ENCODE data around the gene RALGPS1. TPM values are rescaled to one million over a fixed set of nuclear protein-coding genes. Genes with fewer than 3 reads are reported as not detected.

Gene RALGPS1
- polyA plus RNA-seq, 3 donors: 0.60 to 4.6 (median 1.3) TPM

GRCh38 chr9:127117801-127118200 lies 203.2 kb downstream of the RALGPS1 start:
- Histone ChIP-seq H3K27ac (ENCODE audit: low read depth in 1 of 2, low read length in 2 of 2) (no peak overlapping the region), H3K36me3 (replicated peaks in 1 of 2; ENCODE audit: control insufficient read depth in 1 of 2, insufficient read depth in 2 of 2, low read length in 2 of 2) (no peaks in the 10 kb centered on the region), H2AFZ (ENCODE audit: insufficient read depth, low read depth, low read length, poor library complexity, severe bottlenecking) (no peak overlapping the region), H3K79me2 (ENCODE audit: insufficient read depth, low read length) (no peaks in the 10 kb centered on the region), H3K9me3 (replicated peaks in 1 of 2; ENCODE audit: control insufficient read depth in 1 of 2, insufficient read depth in 1 of 2, low read length in 2 of 2) (peaks cover 2 to 3% of the 10 kb centered on the region in 2 donors), H3K4me3 (replicated peaks in 1 of 3; ENCODE audit: low read depth in 2 of 3, low read length in 3 of 3) (no peak overlapping the region), H3K4me2 (replicated peaks; ENCODE audit: extremely low read depth, low read length, poor library complexity, severe bottlenecking) (no peak overlapping the region), H3K9ac (ENCODE audit: insufficient read depth, low read length, poor library complexity, severe bottlenecking) (no peak overlapping the region), H3K4me1 (ENCODE audit: control insufficient read depth in 1 of 2, insufficient read depth in 2 of 2, low read length in 2 of 2) (no peaks in the 10 kb centered on the region), H4K20me1 (ENCODE audit: insufficient read depth, low read length) (no peaks in the 10 kb centered on the region), H3K27me3 (ENCODE audit: control insufficient read depth in 2 of 2, insufficient read depth in 2 of 2, low read length in 2 of 2) (peaks cover 17 to 21% of the 10 kb centered on the region in 2 donors)
- intact Hi-C loops (cut with micrococcal nuclease): no loop called here
- Mint-ChIP-seq H3K27ac (no peak overlapping the region), H3K9me3 (peaks cover 0 to 4% (median 0%) of the 10 kb centered on the region in 7 donors), H3K4me3 (no peak overlapping the region), H3K4me1 (peaks cover 3% of the 10 kb centered on the region), H3K27me3 (ENCODE audit: low read depth in 3 of 3) (peaks cover 19 to 43% (median 29%) of the 10 kb centered on the region in 3 donors), H3K36me3 (no peaks in the 10 kb centered on the region)
- no peak for DNase-seq
- no CpG with 5 or more reads among the region's 4 CpGs for WGBS (ENCODE audit: insufficient coverage)
- no peak for TF ChIP-seq CTCF (IDR thresholded peaks at IDR 0.05)

GRCh38 chr9:127118597-127119319 lies 204.2 kb downstream of the RALGPS1 start:
- Mint-ChIP-seq H3K27ac (peak overlapping the region in 1 of 7 donors; percentile 64), H3K27me3 (ENCODE audit: low read depth in 3 of 3) (peaks cover 29 to 52% (median 39%) of the 10 kb centered on the region in 3 donors)

More at GRCh38 chr9:127118597-127119319, 204.2 kb downstream of the RALGPS1 start:
- Histone ChIP-seq H3K9me3 (replicated peaks in 1 of 2; ENCODE audit: control insufficient read depth in 1 of 2, insufficient read depth in 1 of 2, low read length in 2 of 2) (peaks cover 2 to 3% of the 10 kb centered on the region in 2 donors), H3K27me3 (ENCODE audit: control insufficient read depth in 2 of 2, insufficient read depth in 2 of 2, low read length in 2 of 2) (peaks cover 24 to 31% of the 10 kb centered on the region in 2 donors), H3K4me3 (replicated peaks in 1 of 3; ENCODE audit: low read depth in 2 of 3, low read length in 3 of 3) (no peak overlapping the region), H3K27ac (ENCODE audit: low read depth in 1 of 2, low read length in 2 of 2) (no peak overlapping the region), H3K36me3 (replicated peaks in 1 of 2; ENCODE audit: control insufficient read depth in 1 of 2, insufficient read depth in 2 of 2, low read length in 2 of 2) (no peaks in the 10 kb centered on the region), H3K4me2 (replicated peaks; ENCODE audit: extremely low read depth, low read length, poor library complexity, severe bottlenecking) (no peak overlapping the region), H3K79me2 (ENCODE audit: insufficient read depth, low read length) (no peaks in the 10 kb centered on the region), H4K20me1 (ENCODE audit: insufficient read depth, low read length) (no peaks in the 10 kb centered on the region), H3K4me1 (ENCODE audit: control insufficient read depth in 1 of 2, insufficient read depth in 2 of 2, low read length in 2 of 2) (peaks cover 0 to 3% of the 10 kb centered on the region in 2 donors), H3K9ac (ENCODE audit: insufficient read depth, low read length, poor library complexity, severe bottlenecking) (no peak overlapping the region), H2AFZ (ENCODE audit: insufficient read depth, low read depth, low read length, poor library complexity, severe bottlenecking) (no peak overlapping the region)
- 85% methylated on average over 5 of the region's 8 CpGs for WGBS (ENCODE audit: insufficient coverage)
- no peak for DNase-seq
- H3K4me3 Mint-ChIP-seq: no peak overlapping the region
- intact Hi-C loops (cut with micrococcal nuclease): no loop called here
- H3K36me3 Mint-ChIP-seq: no peaks in the 10 kb centered on the region
- TF ChIP-seq CTCF (IDR thresholded peaks at IDR 0.05): no peak
- peaks cover 5% of the 10 kb centered on the region for H3K4me1 Mint-ChIP-seq
- peaks cover 0 to 10% (median 0%) of the 10 kb centered on the region in 7 donors for H3K9me3 Mint-ChIP-seq

Data from CD14-positive monocyte (primary cell).